ENCODE results near the gene CRYGA.

The CRYGA gene, protein sequence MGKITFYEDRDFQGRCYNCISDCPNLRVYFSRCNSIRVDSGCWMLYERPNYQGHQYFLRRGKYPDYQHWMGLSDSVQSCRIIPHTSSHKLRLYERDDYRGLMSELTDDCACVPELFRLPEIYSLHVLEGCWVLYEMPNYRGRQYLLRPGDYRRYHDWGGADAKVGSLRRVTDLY

DNA sequence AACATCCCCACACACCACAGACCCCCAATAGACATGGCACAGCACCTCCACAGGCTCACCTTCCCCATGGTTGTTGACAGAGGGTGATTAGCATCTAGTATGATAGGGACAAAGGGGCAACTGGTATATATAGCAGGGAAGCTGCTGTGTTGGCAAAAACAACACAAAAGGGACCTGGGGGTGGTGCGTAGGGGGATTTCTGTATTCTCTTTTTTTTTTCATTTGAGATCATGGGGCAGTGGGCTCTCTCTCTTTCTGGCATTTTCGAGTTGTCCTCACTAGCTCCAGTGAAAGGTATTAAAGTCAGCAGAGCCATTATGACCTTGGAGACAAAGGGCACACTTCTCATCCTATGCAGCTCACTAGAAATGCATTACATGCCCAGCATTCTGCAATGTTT lies at the start of gene CRYGA:
CRYGA (minus strand) TSS at position 101 of the 400 bp plus-strand sequence; CDS start at position 68, 33 bp downstream.
- no peak for DNase-seq

DNA sequence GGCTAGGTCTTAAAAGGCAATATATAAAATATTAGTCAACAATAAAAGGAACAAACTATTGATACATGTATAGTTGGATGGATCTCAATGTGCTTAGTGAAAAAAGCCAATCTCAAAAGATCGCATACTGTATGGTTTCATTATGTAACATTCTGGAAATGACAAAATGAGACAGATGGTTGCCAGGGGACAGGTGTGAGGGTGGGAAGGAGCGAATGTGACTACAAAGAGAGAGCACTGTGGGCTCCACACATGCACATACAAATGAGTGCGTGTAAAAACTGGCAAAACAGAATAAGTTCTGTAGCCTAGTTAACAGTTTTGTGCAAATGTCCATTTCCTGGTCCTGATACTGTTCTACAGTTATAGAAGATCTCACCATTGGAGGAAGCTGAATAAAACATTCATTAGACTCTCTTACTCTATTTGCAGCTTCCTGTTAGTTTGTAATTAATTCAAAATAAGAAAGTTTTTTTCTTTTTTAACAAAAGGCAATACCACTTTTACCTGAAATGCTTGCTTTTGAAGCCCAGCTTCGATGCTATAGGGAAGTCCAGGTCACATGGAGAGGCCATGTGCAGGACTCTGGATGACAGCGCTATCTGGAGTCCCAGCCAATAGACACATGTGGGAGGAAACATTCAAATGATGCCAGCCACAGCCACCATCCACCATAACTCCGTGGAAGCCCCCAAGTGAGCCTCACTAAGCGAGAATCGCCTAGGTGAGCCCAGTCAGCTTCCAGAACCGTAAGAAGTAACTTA lies 47.5 kb upstream of the CRYGA start:
- DNase-seq = no peak

DNA sequence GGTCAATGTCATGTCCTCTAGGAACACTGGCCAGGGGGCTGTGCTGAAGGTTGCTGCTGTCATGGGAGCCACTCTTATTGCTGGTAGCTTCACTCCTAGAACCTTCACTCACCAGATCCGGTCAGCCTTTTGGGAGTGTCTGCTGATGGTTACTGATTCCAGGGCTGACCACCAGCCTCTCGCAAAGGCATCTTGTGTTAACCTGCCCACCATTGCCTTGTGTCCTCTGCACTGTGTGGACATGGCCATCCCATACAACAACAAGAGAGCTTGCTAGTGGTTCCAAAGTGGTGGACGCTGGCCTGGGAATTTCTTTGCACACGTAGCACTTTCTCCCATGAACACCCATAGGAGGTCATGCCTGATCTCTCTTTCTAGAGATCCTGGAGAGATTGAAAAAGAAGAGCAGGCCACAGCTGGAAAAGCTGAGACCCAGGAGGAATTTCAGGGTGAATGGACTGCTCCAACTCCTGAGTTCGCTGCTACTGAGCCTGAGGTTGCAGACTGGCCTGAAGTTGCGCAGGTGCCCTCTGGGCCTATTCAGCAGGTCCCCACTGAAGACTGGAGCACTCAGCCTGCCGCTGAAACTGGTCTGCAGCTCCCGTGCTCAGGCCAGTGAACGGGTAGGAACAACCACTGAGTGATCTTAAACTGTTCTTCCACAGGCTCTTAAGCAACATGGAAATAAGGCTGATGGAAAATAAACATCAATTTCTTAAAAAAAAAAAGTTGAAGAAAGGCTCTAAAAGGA lies 45.1 kb upstream of the CRYGA start:
- DNase-seq = no peak

DNA sequence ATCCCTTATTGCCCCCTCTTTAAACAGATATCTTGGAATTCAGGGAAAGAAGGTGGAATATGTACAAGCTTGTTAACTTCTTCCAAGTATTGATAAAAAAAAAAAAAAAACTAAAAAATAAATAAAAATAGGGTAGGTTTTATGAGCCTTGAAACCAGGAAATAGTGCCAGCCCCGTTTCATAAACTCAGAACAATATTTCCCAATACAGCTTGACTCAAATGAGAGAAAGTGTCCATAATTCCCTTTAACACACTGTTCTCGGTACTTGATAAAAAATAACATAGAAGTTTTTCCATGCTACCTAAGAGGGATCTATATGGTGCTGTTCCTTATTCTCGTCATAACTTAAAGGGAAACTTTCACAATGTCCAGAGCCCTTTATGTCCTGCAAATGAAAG lies 44.4 kb upstream of the CRYGA start:
- DNase-seq = no peak

DNA sequence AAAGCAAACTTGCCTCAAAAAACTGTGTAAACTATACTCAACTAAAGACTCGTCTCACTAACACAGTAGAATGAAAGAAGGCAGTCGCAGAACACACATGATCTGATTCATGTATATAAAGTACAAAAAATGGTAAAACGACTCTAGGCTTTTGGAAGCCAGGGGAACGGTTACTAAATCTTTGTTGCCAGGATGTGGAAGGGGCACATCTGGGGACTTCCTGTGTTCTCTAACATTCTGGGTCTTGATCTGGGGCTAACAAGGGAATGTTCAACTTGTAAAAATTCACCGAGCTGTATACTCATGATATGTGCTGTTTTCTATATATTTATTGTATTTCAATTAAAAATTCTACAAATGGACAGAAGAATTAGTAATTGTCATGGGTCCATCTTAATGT lies 40.8 kb upstream of the CRYGA start:
- DNase-seq = no peak

DNA sequence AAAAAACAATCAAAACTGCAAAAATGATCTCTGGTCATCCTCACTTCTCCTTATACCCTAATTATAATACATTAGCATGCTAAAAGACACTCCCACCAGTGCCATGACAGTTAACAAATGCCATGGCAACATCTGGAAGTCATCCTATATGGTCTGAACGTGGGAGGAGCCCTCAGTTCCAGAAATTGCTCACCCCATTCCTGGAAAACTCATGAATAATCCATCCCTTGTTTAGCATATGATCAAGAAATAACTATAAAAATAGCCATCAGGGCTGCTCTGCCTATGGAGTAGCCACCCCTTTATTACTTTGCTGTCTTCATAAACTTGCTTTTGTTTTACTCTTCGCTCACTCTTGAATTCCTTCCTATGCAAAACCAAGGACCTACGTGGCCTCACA lies 32.1 kb upstream of the CRYGA start:
- DNase-seq = no peak

DNA sequence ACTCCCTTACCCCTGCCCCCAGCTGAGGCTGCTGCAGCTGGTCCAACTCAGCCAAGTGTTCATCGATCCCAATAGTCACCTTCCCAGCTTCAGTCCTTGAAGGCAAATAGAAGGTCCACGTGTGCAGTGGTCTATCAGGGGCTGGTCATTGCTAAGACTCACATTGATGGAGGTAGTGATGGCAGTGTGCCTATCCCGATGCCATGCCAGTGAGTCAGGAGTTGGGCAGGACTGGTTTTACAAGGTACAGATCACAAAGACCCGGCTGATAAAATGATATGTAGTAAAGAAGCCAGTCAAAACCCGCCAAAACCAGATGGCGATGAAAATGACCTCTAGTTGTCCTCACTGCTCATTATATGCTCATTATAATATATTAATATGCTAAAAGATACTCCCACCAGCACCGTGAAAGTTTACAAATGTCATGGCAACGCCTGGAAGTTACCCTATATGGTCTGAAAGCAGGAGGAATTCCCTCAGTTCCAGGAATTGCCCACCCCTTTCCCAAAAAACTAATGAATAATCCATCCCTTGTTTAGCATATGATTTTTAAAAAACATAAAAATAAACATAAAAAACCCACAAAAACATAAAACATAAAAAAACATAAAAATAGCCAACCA lies 29.3 kb upstream of the CRYGA start:
- no peak for DNase-seq

DNA sequence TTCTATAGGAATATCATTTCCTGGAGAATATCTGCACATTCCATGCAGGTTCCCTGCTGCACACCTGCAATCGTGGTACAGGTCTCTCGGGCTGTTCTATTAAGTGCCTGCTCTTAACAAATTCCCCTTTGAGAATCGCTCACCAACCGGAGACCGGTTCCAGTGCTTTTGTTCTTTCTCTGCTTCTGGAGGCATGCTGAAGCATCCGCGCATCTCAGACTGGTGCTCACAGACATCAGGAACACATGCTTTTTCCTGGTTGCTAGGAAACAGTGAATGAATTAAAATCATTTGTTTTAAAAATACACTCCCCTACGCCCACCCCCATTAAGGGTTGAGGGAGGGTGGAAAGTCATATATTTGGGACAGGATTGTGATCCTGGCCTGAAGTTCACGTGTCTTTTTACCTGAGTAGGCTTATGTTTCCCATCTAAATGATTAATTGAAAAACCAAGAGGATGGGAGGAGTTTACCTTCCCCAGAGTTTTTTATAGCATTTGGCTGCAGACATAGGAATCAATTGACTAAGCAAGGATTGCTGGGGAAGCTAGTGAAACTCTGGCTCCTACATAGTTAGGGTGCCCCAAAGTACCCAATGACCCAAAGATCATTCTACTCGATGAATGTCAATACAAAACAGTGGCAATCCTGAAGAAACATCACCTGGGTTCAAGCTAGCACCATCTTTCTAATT lies 26.6 kb upstream of the CRYGA start, which contains the start of gene C2orf80:
C2orf80 (minus strand) TSS at position 221 of the 694 bp plus-strand sequence. CDS start 3,044 bp downstream, outside the sequence.
- no peak for DNase-seq

DNA sequence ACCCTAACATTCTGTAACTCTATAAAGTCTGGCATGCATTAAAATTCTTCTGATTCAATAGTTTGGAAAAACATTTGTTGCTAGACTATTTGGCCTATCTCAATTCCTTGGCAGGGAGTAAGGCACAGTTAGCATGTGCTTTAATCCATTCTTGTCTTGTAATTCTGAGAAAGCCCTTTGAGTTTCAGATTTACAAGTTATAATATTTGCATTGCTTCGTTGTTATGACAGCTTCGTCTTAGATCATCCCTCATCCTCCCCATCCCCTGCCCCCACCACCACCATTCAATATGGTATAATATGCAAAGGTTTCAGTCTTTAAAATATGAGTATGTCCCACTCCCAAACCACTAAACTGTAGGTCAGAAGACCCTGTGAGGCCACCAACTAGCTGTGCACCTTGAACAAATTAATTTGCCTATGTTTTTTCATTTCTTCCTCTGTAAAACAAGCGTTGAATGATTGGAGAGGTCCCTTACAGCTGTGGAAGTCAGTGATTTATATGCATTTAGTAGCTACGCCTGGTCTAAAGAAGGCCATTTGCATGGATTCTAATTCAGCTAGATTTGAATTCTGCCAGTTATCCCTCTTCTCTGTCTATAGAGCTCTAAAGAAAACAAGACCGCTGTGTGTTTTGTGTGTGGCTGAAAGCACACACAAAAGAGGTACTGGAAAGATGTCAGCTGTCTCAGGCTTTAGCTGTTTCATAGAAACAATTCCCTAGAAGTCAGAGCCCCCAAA lies 25.9 kb upstream of the CRYGA start:
- DNase-seq = no peak

DNA sequence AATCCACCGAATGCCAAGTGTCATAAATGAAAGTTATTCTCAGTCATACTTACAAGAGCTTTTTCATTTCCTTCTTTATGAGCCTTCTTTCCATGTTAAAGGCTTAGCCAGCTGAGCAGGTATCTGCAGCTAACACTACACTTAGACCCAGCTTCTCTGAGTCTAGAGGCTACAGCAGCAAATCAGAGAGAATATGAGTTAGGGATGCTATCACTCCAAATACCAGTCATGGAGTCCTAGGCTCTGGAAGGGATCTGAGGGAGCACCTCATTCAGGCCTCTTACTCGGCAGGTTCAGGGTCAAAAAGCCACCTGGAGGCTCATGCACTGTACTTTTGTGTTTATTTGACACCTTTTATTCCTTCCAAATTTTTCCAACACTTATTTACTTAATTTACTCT lies 23.5 kb upstream of the CRYGA start:
- DNase-seq = no peak

DNA sequence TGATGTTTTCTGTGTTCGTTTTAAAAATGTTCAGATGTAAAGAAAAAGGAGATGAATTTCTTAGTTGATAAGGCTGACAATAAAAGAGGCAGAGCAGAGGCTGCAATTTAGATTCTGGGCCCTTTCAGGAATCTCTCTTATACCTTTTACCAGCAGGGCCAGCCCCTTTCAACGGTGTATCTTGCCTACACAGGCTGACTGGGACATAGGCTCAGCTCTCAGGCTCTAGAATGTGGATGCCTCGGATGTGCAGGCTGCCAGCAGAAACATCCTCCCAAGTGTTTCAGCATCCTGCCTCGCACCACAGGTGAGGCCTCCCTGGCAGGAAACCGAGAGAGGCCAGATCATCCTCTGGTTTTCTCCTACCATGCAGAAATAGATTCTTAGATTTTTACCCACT lies 23.1 kb upstream of the CRYGA start:
- no peak for DNase-seq

DNA sequence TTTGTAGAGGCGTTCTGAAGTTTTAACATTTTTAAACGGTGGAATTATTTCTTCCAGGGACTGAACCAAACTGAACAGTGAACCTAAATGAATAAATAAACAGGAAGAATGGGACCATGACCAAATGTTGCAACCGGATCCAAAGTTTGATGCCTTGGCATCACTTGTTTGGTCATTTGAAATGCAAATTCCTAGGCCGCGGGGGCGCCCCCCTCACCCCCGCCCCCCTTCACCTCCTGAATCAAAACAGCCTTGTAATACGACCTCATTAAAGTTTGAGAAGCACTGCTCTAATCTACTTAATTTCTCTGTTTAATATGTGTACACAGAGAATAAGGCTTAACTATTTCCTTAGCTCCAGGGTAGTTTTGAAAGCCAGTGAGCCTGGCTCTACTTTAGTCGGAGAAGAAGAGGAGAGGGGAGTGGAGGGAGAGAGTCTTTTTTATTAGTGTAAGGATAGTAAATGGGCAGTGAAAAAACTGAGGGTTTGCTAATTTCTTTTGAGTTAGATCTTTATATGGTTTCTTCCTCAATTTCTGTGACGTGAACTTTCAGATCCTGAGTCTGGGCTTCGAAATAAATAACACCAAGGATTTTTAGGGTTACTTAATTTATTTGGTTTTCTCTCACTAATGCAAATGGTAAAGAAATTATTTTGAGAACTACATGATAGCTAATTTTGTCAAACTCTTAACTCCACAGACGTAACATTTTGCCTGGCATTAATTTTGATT lies 20.8 kb upstream of the CRYGA start:
- DNase-seq = no peak

DNA sequence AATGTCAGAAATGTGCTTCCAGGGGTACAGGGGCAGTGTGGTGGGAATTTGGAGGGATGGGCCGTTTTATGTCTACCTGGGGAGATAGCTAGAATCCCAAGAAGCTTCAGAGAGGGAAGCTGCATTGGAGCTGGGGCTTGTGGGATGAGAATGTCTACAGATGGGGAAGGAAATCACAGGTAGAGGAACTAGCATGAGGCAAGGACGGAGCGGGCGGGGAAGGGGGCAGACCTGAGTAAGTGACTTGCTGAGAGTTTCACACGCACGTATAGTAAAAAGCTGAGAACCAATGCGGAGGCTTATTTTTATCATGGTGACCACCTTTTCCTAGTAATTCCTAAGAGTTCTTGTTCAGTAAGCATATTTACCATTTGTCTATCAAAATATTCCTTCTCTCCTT lies 20.1 kb upstream of the CRYGA start:
- no peak for DNase-seq

DNA sequence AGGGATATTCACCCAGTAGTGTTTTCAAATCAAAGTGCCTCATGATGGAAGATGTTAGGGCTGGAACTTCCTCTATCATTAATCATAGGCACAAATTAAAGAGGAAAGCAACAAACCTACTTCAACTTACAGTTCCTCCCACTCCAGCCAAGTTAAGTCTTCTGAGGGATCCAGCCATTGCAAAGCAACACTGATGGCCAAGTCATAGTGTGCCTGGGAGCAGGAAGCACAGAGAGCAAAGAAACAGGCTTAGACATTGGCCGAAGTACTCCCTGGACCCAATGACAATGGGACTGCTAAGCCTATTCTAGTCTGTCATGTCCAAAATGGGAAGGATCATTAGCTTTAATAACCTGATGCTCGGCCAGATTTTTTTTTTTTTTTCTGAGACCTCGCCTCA lies 19.4 kb upstream of the CRYGA start:
- no peak for DNase-seq

DNA sequence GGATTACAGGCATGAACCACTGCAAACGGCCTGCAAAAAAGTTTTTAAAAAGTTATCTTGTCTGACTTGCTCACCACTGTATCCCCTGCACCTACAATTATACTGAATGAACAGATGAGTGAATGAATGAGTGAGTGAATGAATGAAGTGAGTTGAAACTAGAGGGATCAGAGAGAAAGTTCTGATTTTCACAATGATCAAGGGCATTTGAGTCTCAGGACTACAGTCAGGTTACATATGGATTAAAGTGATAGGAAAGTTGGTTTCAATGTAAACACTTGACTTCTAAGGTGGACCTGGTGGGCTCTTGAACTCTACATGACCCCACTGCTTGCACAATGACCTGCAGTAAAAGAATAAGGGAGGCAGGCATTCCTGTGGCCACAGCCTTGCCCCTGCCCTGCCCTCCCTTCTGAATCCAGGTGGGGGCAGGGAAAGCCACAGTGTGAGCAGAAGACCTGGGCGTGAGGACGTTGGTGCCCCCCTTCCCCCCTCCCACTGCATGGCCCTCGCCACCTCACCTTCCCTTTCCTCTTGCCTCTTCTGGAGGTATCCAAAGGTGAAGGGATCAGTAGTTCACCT lies 15.7 kb upstream of the CRYGA start:
- DNase-seq = no peak

DNA sequence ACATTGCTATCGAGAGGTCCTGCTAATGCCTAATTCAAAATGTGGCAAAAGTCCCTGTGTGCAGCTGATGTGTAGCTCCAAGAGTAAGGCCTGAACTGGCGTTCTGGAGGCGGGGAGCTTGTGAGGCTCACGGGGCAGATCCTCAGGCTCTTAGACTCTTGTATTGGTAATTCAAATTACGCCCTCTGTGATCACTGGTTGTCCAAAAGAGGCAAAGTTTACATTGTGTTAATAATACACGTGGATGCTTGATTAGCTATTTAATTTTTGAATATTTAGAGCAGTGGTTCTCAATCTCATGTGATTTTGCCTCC lies 12.4 kb upstream of the CRYGA start:
- no peak for DNase-seq

DNA sequence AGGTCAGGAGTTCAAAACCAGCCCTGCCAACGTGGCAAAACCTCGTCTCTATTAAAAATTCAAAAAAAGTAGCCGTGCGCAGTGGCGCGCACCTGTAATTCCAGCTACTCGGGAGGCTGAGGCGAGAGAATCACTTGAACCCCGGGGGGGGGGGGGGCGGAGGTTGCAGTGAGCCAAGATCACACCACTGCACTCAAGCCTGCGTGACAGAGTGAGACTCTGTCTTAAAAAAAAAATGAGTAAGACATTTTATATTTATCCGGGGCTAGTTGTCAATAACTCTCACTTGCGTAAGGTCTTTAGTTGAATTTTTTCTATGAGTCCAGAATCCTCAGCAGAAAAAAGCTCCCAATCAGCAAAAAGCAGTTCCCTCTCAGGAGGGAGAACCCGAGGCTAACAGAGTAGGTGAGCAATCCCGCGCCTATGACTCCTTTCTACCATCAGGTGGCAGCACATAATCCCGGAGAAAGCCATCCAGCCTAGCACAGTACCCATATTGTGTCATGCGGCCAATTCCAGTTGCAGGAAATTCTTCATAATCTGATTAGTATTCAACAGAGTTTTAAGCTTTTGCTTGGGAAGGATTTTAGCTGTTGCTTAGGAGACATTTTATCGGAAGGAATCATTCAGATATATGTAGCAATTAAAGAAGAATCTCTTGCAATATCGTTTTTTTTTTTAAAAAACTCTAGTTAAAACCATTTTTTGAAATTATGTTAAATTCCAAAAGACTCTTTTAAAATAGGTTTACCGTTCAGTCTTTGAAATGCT lies 11.9 kb upstream of the CRYGA start:
- DNase-seq = peak; percentile 63

DNA sequence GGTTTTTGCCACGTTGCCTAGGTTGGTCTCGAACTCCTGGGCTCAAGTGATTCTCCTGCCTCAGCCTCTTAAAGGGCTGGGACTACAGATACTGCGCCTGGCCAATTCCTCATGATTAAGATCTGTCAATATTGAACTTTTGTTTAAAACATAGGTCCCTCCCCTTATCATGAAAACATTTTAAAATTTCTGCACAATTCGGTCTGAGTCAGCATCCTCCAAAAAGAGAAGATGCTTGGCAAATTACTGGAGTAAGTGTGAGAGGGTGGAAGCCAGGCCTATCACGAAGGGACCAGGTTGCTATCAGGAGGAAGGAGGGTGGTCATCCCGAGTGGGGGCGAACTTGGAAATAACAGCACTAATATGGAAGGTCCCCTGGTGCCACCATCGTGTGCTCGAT lies 10.8 kb upstream of the CRYGA start:
- no peak for DNase-seq

DNA sequence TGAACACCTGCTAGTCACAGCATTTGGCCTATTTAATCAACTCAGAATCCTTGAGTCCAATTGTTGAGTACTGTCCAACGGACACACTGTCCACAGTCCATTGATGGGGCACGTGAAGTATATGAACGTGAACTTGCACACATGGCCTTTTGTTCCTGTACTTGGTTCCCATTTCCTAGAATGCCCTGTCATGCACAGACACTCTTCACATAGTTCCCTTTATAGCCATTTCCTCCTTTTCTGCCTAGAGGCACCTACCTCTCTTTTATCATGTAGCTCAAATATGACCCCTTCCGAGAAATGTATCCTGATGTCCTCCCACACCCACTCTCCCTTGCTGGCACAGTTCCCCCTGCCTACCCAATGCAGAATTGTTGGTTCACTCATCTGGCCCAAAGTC lies 8.7 kb upstream of the CRYGA start:
- no peak for DNase-seq

All from CD4-positive, alpha-beta T cell treated with Interleukin-12 subunit alpha and Interleukin-12 subunit beta, for 1 hour (primary cell).